HL-60 (cell line): Measurements from ENCODE around the gene USP32.

Experiments
- CTCF ChIP-seq: IDR thresholded peaks from one replicate; pipeline ENCODE4 v1.5.1; 2011; ENCODE audit warnings: low read length, control low read depth, inconsistent platforms; ENCODE audit not compliant: insufficient read depth
- GABPA ChIP-seq: IDR thresholded peaks from 2 replicates; pipeline ENCODE4 v1.6.1; 2012; ENCODE audit warnings: low read depth
- POLR2AphosphoS5 ChIP-seq: IDR thresholded peaks from 2 replicates; pipeline ENCODE4 v1.6.1; 2012; ENCODE audit warnings: low read depth
- SPI1 ChIP-seq: IDR thresholded peaks from 2 replicates; pipeline ENCODE4 v1.6.1; 2012; ENCODE audit warnings: low read depth, mild to moderate bottlenecking, borderline replicate concordance

GRCh38 chr17:60386147-60387058, 5.5 kb downstream of the USP32 start:
- TF ChIP-seq POLR2AphosphoS5: no peak
- TF ChIP-seq CTCF: no peak
- no peak for TF ChIP-seq GABPA
- TF ChIP-seq SPI1: no peak
